CD14-positive monocyte (primary cell): ENCODE measurements around the gene C5orf63. TPM values are rescaled to one million over a fixed set of nuclear protein-coding genes. Genes with fewer than 3 reads are reported as not detected.

Source experiments
- DNase-seq, 3 donors: peaks; one replicate each; pipeline ENCODE4 v3.0.0-alpha.2; 2011 to 2022
- H2AFZ ChIP-seq: 2 replicates; pipeline ENCODE4 v1.6.0; 2012; ENCODE audit warnings: mild to moderate bottlenecking, low read depth, low read length, inconsistent platforms; ENCODE audit not compliant: insufficient read depth, poor library complexity, severe bottlenecking
- H3K27ac ChIP-seq, 2 donors: 1 replicate in 1 of 2; 2 replicates in 1 of 2; pipeline ENCODE4 v1.5.1; 2012 to 2013; ENCODE audit warnings: low read length in 2 of 2, control low read depth in 1 of 2, inconsistent platforms in 1 of 2, low read depth in 1 of 2, mild to moderate bottlenecking in 1 of 2
- H3K27me3 ChIP-seq, 2 donors: one replicate each; pipeline versions ENCODE4 v1.6.0 to v1.6.1; 2011 to 2013; ENCODE audit warnings: low read length in 2 of 2; ENCODE audit not compliant: control insufficient read depth in 2 of 2, insufficient read depth in 2 of 2
- H3K36me3 ChIP-seq, 2 donors: replicated peaks in 1 of 2; 1 replicate in 1 of 2; 2 replicates in 1 of 2; pipeline versions ENCODE4 v1.5.1 to v1.6.1; 2012 to 2013; ENCODE audit warnings: low read length in 2 of 2, control low read depth in 1 of 2, inconsistent platforms in 1 of 2, mild to moderate bottlenecking in 1 of 2; ENCODE audit not compliant: insufficient read depth in 2 of 2, control insufficient read depth in 1 of 2
- H3K4me1 ChIP-seq, 2 donors: 1 replicate in 1 of 2; 2 replicates in 1 of 2; pipeline versions ENCODE4 v1.5.1 to v1.6.1; 2012 to 2013; ENCODE audit warnings: low read length in 2 of 2, control low read depth in 1 of 2, inconsistent platforms in 1 of 2, mild to moderate bottlenecking in 1 of 2, moderate library complexity in 1 of 2; ENCODE audit not compliant: insufficient read depth in 2 of 2, control insufficient read depth in 1 of 2
- H3K4me2 ChIP-seq: replicated peaks from 2 replicates; pipeline ENCODE3; 2012; ENCODE audit warnings: low read length, moderate library complexity, mild to moderate bottlenecking; ENCODE audit not compliant: poor library complexity, severe bottlenecking; ENCODE audit errors: extremely low read depth
- H3K4me3 ChIP-seq, 3 experiments: fragments of 200-600 bp in 1 of 3; sonication (generic) in 1 of 3; replicated peaks in 1 of 3; 1 replicate in 2 of 3; 2 replicates in 1 of 3; pipeline ENCODE4 v1.5.1; 2011 to 2013; ENCODE audit warnings: low read length in 3 of 3, mild to moderate bottlenecking in 3 of 3, control low read depth in 2 of 3, low read depth in 2 of 3, inconsistent platforms in 1 of 3, moderate library complexity in 1 of 3
- H3K79me2 ChIP-seq: 2 replicates; pipeline ENCODE4 v1.6.0; 2012; ENCODE audit warnings: mild to moderate bottlenecking, control low read depth, inconsistent platforms, low read length, moderate library complexity; ENCODE audit not compliant: insufficient read depth
- H3K9ac ChIP-seq: 2 replicates; pipeline ENCODE4 v1.6.0; 2017; ENCODE audit warnings: low read length, mild to moderate bottlenecking; ENCODE audit not compliant: insufficient read depth, poor library complexity, severe bottlenecking
- H3K9me3 ChIP-seq, 2 donors: replicated peaks in 1 of 2; 1 replicate in 1 of 2; 2 replicates in 1 of 2; pipeline versions ENCODE4 v1.5.1 to v1.6.1; 2012 to 2013; ENCODE audit warnings: low read length in 2 of 2, control low read depth in 1 of 2; ENCODE audit not compliant: control insufficient read depth in 1 of 2, insufficient read depth in 1 of 2
- H4K20me1 ChIP-seq: 2 replicates; pipeline ENCODE4 v1.6.0; 2012; ENCODE audit warnings: mild to moderate bottlenecking, low read length, control low read depth, moderate library complexity; ENCODE audit not compliant: insufficient read depth
- H3K27ac Mint-ChIP-seq, 7 donors: one replicate each; pipeline ENCODE4 v1.8.0; 2020; ENCODE audit warnings: mild to moderate bottlenecking in 7 of 7, mixed read lengths in 7 of 7, moderate library complexity in 6 of 7, inconsistent platforms in 2 of 7
- H3K27me3 Mint-ChIP-seq, 3 donors: one replicate each; pipeline ENCODE4 v1.8.0; 2021 to 2022; ENCODE audit warnings: low read depth in 3 of 3, mild to moderate bottlenecking in 3 of 3, mixed read lengths in 3 of 3, moderate library complexity in 3 of 3, inconsistent platforms in 1 of 3
- H3K36me3 Mint-ChIP-seq, 2 donors: one replicate each; pipeline ENCODE4 v1.8.0; 2020; ENCODE audit warnings: mixed read lengths in 2 of 2, inconsistent platforms in 1 of 2, mild to moderate bottlenecking in 1 of 2
- H3K4me1 Mint-ChIP-seq: one replicate; pipeline ENCODE4 v1.8.0; 2020; ENCODE audit warnings: mild to moderate bottlenecking, mixed read lengths
- H3K4me3 Mint-ChIP-seq, 2 donors: one replicate each; pipeline ENCODE4 v1.8.0; 2020; ENCODE audit warnings: mild to moderate bottlenecking in 2 of 2, mixed read lengths in 2 of 2, moderate library complexity in 1 of 2
- H3K9me3 Mint-ChIP-seq, 7 donors: one replicate each; pipeline ENCODE4 v1.8.0; 2020 to 2022; ENCODE audit warnings: mixed read lengths in 7 of 7, mild to moderate bottlenecking in 6 of 7, moderate library complexity in 6 of 7, inconsistent platforms in 2 of 7
- CTCF ChIP-seq: fragments of 200-600 bp; IDR thresholded peaks from one replicate; pipeline ENCODE4 v1.8.0; 2022; ENCODE audit warnings: antibody characterized with exemption, mild to moderate bottlenecking
- WGBS: methylation state at CpG from one replicate; pipeline ENCODE4 v1.1.5; 2013; ENCODE audit warnings: missing lambda C conversion rate; ENCODE audit not compliant: insufficient coverage; 5-methylcytosine and 5-hydroxymethylcytosine counted together
- intact Hi-C, 2 donors: fragments of 100-400 bp; cut with micrococcal nuclease; formaldehyde crosslinking; loops; one replicate each; pipeline versions ENCODE4 v1.15.0 to v1.15.1; 2023
- polyA plus RNA-seq, 3 donors: library from polyadenylated mRNA; depleted of rRNA in 1 of 3; unstranded in 2 of 3; stranded (reverse) in 1 of 3; fragments of 300-500 nt in 2 of 3; fragments of >200 nt in 1 of 3; fragmentation: Illumina TruSeq in 2 of 3; gene quantifications; 1 replicate in 2 of 3; 2 replicates in 1 of 3; pipeline ENCODE4 v1.2.3, GENCODE V29; 2012 to 2021

The C5orf63 gene
- polyA plus RNA-seq, 3 donors: 0.27 to 1.5 TPM; not detected in 1

GRCh38 chr5:127008300-127008975 is 64.9 kb downstream of the C5orf63 start:
- no peak overlapping the region for H3K9ac ChIP-seq
- H3K4me3 Mint-ChIP-seq: no peak overlapping the region
- no peaks in the 10 kb centered on the region for H3K9me3 ChIP-seq
- no peak for TF ChIP-seq CTCF
- no CpG with 5 or more reads among the region's 6 CpGs for WGBS
- no peak for DNase-seq
- no peaks in the 10 kb centered on the region for H3K4me1 ChIP-seq
- H2AFZ ChIP-seq: no peak overlapping the region
- no peaks in the 10 kb centered on the region for H3K27me3 Mint-ChIP-seq
- no peak overlapping the region for H3K4me2 ChIP-seq
- no peak overlapping the region for H3K4me3 ChIP-seq
- H3K36me3 Mint-ChIP-seq: no peaks in the 10 kb centered on the region
- no peaks in the 10 kb centered on the region for H4K20me1 ChIP-seq
- H3K27me3 ChIP-seq: no peaks in the 10 kb centered on the region
- H3K9me3 Mint-ChIP-seq: peaks cover 0 to under 1% (median 0%) of the 10 kb centered on the region in 7 donors
- H3K27ac ChIP-seq: no peak overlapping the region
- no peaks in the 10 kb centered on the region for H3K79me2 ChIP-seq
- H3K36me3 ChIP-seq: no peaks in the 10 kb centered on the region
- intact Hi-C loops: no loop called here
- no peak overlapping the region for H3K27ac Mint-ChIP-seq
- H3K4me1 Mint-ChIP-seq: peaks cover 2% of the 10 kb centered on the region

DNA sequence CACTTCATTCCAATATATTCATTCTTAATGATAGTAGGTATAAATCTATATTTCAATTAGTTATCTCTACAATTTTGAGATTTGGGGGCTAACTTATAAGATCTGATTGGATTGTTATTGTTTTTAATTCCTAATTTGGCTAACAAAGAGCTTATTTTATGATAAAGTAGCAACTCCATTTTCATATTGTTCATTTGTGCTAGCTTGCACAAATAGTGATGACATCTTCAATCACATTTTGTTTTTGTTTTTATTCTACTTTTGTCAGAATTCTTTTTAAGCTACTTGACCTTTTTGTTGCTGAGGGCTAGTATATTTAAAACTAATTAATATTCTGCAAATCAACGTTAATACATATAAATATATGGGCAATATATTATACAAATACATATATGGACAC is 65.8 kb downstream of the C5orf63 start:
- no peaks in the 10 kb centered on the region for H3K27me3 Mint-ChIP-seq
- Histone ChIP-seq H3K4me2 (no peak overlapping the region), H3K9me3 (no peaks in the 10 kb centered on the region), H2AFZ (no peak overlapping the region), H4K20me1 (no peaks in the 10 kb centered on the region), H3K27ac (no peak overlapping the region), H3K4me3 (no peak overlapping the region), H3K4me1 (no peaks in the 10 kb centered on the region), H3K27me3 (no peaks in the 10 kb centered on the region), H3K79me2 (no peaks in the 10 kb centered on the region), H3K9ac (no peak overlapping the region), H3K36me3 (no peaks in the 10 kb centered on the region)
- no peaks in the 10 kb centered on the region for H3K36me3 Mint-ChIP-seq
- no peak overlapping the region for H3K27ac Mint-ChIP-seq
- TF ChIP-seq CTCF: no peak
- H3K9me3 Mint-ChIP-seq: peaks cover 0 to 4% (median 0%) of the 10 kb centered on the region in 7 donors
- no peak overlapping the region for H3K4me3 Mint-ChIP-seq
- DNase-seq: no peak
- no CpG with 5 or more reads among the region's 1 CpG for WGBS
- intact Hi-C loops: no loop called here
- no peaks in the 10 kb centered on the region for H3K4me1 Mint-ChIP-seq
